Neural progenitor cell (in vitro differentiated cells): ENCODE results near the gene ARL15. TPM values are rescaled to one million over a fixed set of nuclear protein-coding genes. Genes with fewer than 3 reads are reported as not detected.

Source experiments
- DNase-seq: peaks from one replicate; pipeline ENCODE4 v3.0.0-alpha.2; 2016; ENCODE audit warnings: low spot score
- H2AFZ ChIP-seq: fragments of 200-600 bp; sonication (generic); replicated peaks from 2 replicates; pipeline ENCODE4 v1.6.1; 2016; ENCODE audit warnings: antibody characterized with exemption
- H3F3A ChIP-seq: fragments of 200-600 bp; sonication (generic); 2 replicates; pipeline ENCODE4 v1.6.1; 2016; ENCODE audit warnings: antibody characterized with exemption, low read depth
- H3K27ac ChIP-seq: fragments of 200-600 bp; sonication (generic); 2 replicates; pipeline ENCODE4 v1.5.1; 2016; ENCODE audit warnings: mild to moderate bottlenecking
- H3K27me3 ChIP-seq: fragments of 200-600 bp; sonication (generic); 2 replicates; pipeline ENCODE4 v1.6.1; 2016; ENCODE audit warnings: mild to moderate bottlenecking, moderate library complexity
- H3K36me3 ChIP-seq: fragments of 200-600 bp; sonication (generic); 2 replicates; pipeline ENCODE4 v1.5.1; 2016
- H3K4me1 ChIP-seq: fragments of 200-600 bp; sonication (generic); 2 replicates; pipeline ENCODE4 v1.6.1; 2016; ENCODE audit warnings: mixed run types
- H3K4me2 ChIP-seq: fragments of 200-600 bp; sonication (generic); 2 replicates; pipeline ENCODE4 v1.6.1; 2016
- H3K4me3 ChIP-seq: fragments of 200-600 bp; sonication (generic); 2 replicates; pipeline ENCODE4 v1.5.1; 2016
- H3K79me2 ChIP-seq: fragments of 200-600 bp; sonication (generic); 2 replicates; pipeline ENCODE4 v1.6.1; 2016; ENCODE audit warnings: low read depth
- H3K9ac ChIP-seq: fragments of 200-600 bp; sonication (generic); 2 replicates; pipeline ENCODE4 v1.6.1; 2016
- H3K9me3 ChIP-seq: fragments of 200-600 bp; sonication (generic); 2 replicates; pipeline ENCODE4 v1.5.1; 2016; ENCODE audit warnings: low read depth
- H4K20me1 ChIP-seq: fragments of 200-600 bp; sonication (generic); 2 replicates; pipeline ENCODE4 v1.6.1; 2016; ENCODE audit warnings: low read depth
- H3K27ac Mint-ChIP-seq: 3 replicates; pipeline ENCODE4 v1.8.0; 2021; ENCODE audit warnings: mixed read lengths
- H3K27me3 Mint-ChIP-seq: 2 replicates; pipeline ENCODE4 v1.8.0; 2022; ENCODE audit warnings: low read depth, mild to moderate bottlenecking, inconsistent platforms, moderate library complexity, mixed read lengths; ENCODE audit not compliant: insufficient read depth
- H3K36me3 Mint-ChIP-seq: 3 replicates; pipeline ENCODE4 v1.8.0; 2021; ENCODE audit warnings: mixed read lengths
- H3K4me1 Mint-ChIP-seq: 3 replicates; pipeline ENCODE4 v1.8.0; 2021; ENCODE audit warnings: mixed read lengths
- H3K4me3 Mint-ChIP-seq: 3 replicates; pipeline ENCODE4 v1.8.0; 2021; ENCODE audit warnings: mild to moderate bottlenecking, moderate library complexity, mixed read lengths
- H3K9me3 Mint-ChIP-seq: 3 replicates; pipeline ENCODE4 v1.8.0; 2020; ENCODE audit warnings: mixed read lengths
- EZH2 ChIP-seq: fragments of 200-600 bp; sonication (generic); IDR thresholded peaks from 2 replicates; pipeline ENCODE4 v1.6.1; 2017; ENCODE audit warnings: antibody characterized with exemption, mild to moderate bottlenecking, moderate library complexity
- EZH2phosphoT487 ChIP-seq: fragments of 200-600 bp; sonication (generic); IDR thresholded peaks from 2 replicates; pipeline ENCODE4 v1.6.1; 2017; ENCODE audit warnings: antibody characterized with exemption
- total RNA-seq: library from RNA; depleted of rRNA; stranded (reverse); fragments of >200 nt; gene quantifications from 2 replicates; pipeline ENCODE4 v1.2.3, GENCODE V29; 2015; ENCODE audit warnings: low replicate concordance
- TF ChIP-seq, protein P1 (sequence below): fragments of 200-600 bp; sonication (generic); IDR thresholded peaks from 2 replicates; pipeline ENCODE4 v1.5.1; 2017; ENCODE audit warnings: antibody characterized with exemption, mild to moderate bottlenecking

ARL15 gene
- total RNA-seq, 1 donor from 2014 or later = 39.1 TPM

DNA sequence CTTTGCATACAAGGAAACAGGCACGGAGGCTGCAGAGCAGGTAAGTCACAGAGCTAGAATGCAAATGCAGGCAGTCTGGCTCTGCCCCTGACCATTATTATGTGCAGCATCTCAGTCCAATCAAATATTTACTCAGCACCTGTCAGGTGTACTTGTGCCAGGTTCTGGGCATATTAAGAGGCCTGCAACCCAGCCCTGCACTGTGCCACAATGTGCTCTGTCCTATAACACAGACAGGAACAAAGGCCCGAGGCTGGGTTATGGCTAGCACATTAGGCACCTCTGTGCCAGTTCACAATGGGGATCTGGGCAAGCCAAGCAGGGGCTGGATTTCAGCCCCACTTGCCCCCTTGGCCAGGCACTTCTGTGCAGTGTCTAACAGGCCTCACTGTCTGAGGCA is 14.0 kb downstream of the ARL15 start:
- no peaks in the 10 kb centered on the region for H3K9me3 Mint-ChIP-seq
- H3K36me3 Mint-ChIP-seq = no peaks in the 10 kb centered on the region
- Histone ChIP-seq H3K4me1 (peaks cover 6% of the 10 kb centered on the region), H3K9ac (no peak overlapping the region), H3K27ac (no peak overlapping the region), H2AFZ (no peak overlapping the region), H3K4me3 (no peak overlapping the region), H3K79me2 (peaks cover 32% of the 10 kb centered on the region), H3K9me3 (no peaks in the 10 kb centered on the region), H3K4me2 (no peak overlapping the region), H4K20me1 (no peaks in the 10 kb centered on the region), H3F3A (no peaks in the 10 kb centered on the region), H3K27me3 (no peaks in the 10 kb centered on the region), H3K36me3 (no peaks in the 10 kb centered on the region)
- no peak for DNase-seq
- TF ChIP-seq EZH2phosphoT487 = no peak
- no peak for TF ChIP-seq EZH2
- TF ChIP-seq, protein P1, sequence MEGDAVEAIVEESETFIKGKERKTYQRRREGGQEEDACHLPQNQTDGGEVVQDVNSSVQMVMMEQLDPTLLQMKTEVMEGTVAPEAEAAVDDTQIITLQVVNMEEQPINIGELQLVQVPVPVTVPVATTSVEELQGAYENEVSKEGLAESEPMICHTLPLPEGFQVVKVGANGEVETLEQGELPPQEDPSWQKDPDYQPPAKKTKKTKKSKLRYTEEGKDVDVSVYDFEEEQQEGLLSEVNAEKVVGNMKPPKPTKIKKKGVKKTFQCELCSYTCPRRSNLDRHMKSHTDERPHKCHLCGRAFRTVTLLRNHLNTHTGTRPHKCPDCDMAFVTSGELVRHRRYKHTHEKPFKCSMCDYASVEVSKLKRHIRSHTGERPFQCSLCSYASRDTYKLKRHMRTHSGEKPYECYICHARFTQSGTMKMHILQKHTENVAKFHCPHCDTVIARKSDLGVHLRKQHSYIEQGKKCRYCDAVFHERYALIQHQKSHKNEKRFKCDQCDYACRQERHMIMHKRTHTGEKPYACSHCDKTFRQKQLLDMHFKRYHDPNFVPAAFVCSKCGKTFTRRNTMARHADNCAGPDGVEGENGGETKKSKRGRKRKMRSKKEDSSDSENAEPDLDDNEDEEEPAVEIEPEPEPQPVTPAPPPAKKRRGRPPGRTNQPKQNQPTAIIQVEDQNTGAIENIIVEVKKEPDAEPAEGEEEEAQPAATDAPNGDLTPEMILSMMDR = no peak
- H3K27me3 Mint-ChIP-seq = no peaks in the 10 kb centered on the region
- H3K4me3 Mint-ChIP-seq = no peak overlapping the region
- no peak overlapping the region for H3K27ac Mint-ChIP-seq
- H3K4me1 Mint-ChIP-seq = peaks cover 2% of the 10 kb centered on the region

DNA sequence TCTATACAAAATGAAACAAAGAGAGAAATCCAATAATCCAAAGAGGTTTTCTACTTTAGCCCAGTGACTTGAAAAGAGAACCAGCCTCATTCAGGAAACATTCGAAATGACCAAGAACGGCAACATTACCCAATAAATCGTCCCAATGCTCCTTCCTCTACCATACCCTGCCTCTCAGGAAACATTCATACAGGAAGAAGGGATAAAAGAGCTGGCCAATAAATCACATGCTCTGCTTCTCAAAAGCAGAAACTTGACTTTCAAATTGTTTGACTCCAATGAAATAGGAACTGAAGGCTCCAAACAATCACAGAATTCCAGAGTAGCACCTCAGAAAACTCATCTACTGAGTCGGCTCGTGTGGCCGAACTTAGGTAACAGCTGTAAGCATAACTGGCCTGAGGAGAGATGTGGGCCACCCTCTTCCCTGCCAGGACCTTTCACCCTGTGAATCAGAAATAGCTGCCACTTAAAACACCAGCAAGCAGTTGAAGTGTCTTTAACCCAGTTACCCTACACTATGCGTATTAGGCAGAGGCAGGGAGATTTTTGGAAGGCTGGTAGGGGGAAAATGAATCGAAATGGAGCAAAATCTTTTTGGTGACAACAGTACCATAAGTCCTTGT is 14.6 kb downstream of the ARL15 start:
- Histone ChIP-seq H3K27me3 (no peaks in the 10 kb centered on the region), H4K20me1 (no peaks in the 10 kb centered on the region), H3K4me1 (peaks cover 5% of the 10 kb centered on the region), H3F3A (no peaks in the 10 kb centered on the region), H3K4me2 (no peak overlapping the region), H3K9me3 (no peaks in the 10 kb centered on the region), H3K79me2 (peaks cover 27% of the 10 kb centered on the region), H3K4me3 (no peak overlapping the region), H2AFZ (no peak overlapping the region), H3K9ac (no peak overlapping the region), H3K36me3 (no peaks in the 10 kb centered on the region), H3K27ac (no peak overlapping the region)
- H3K36me3 Mint-ChIP-seq = no peaks in the 10 kb centered on the region
- peaks cover 2% of the 10 kb centered on the region for H3K4me1 Mint-ChIP-seq
- no peak overlapping the region for H3K4me3 Mint-ChIP-seq
- no peak overlapping the region for H3K27ac Mint-ChIP-seq
- TF ChIP-seq EZH2phosphoT487 = no peak
- TF ChIP-seq, protein P1 = no peak
- TF ChIP-seq EZH2 = no peak
- no peaks in the 10 kb centered on the region for H3K27me3 Mint-ChIP-seq
- H3K9me3 Mint-ChIP-seq = no peaks in the 10 kb centered on the region
- no peak for DNase-seq

DNA sequence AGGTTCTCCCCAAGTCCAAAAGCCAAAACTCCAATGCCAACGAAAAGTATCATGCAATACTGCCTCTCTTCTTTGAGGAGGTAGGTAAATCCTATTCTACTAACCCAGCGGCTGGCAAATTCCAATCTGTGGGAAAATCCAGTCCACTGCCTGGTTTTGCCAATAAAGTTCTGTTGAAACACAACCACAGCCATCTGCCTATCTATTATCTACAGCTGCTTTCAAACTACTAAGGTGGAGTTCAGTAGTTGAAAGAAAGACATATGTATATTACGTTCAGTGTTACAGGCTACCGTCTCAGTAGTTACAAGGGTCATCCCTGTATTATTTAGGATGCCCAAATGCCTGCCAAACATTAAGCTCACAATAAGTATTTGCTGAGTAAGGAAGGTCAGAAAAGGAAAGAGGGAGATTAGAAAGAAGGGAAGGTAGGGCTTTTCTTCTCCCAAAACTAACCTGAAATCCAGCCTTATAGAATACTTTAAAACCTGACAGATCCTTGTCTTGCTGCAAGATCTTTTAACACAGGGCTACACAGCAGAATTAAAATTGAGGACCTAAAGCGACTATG is 16.2 kb downstream of the ARL15 start:
- no peak for DNase-seq
- Mint-ChIP-seq H3K27ac (no peak overlapping the region), H3K4me3 (no peak overlapping the region), H3K9me3 (no peaks in the 10 kb centered on the region), H3K27me3 (no peaks in the 10 kb centered on the region), H3K4me1 (peaks cover 2% of the 10 kb centered on the region), H3K36me3 (no peaks in the 10 kb centered on the region)
- TF ChIP-seq EZH2 (no peak), EZH2phosphoT487 (no peak)
- TF ChIP-seq, protein P1 = no peak
- Histone ChIP-seq H3F3A (no peaks in the 10 kb centered on the region), H3K27me3 (no peaks in the 10 kb centered on the region), H2AFZ (no peak overlapping the region), H4K20me1 (no peaks in the 10 kb centered on the region), H3K36me3 (no peaks in the 10 kb centered on the region), H3K9me3 (no peaks in the 10 kb centered on the region), H3K79me2 (peaks cover 20% of the 10 kb centered on the region), H3K4me1 (peaks cover 11% of the 10 kb centered on the region), H3K27ac (no peak overlapping the region), H3K4me2 (no peak overlapping the region), H3K4me3 (no peak overlapping the region), H3K9ac (no peak overlapping the region)
